Measurements from ENCODE around the gene TRIM26. TPM values are rescaled to one million over a fixed set of nuclear protein-coding genes. Genes with fewer than 3 reads are reported as not detected.

The TRIM26 gene
- total and polyA plus RNA-seq, 2 experiments from 2014 or later: 11.0 to 38.0 TPM

DNA sequence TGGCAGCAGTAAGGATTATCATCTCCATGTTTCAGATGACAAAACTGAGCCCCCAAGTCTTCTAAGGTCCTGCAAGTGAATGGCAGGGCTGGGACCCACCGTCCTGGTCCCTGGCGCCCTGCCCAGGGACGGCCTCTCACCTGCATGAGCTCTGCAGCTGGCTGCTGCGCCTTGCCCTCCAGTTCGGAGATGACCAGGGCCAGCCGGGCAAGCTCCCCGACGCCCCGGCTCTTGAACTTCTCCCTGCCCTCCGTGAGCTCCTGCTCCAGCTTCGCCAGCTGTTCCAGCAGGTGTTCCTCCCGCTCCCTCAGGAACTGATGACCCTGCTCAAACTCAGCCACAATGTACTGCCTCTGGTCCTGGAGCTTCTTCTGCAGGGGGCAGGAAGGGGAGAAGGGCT lies 16.8 kb downstream of the TRIM26 start:
- ATAC-seq (no peak), DNase-seq (ENCODE audit: low spot score) (no peak)
- Histone ChIP-seq H3K27me3 (ENCODE audit: insufficient read depth) (no peaks in the 10 kb centered on the region), H3K27ac (ENCODE audit: low read depth) (no peak overlapping the region), H3K36me3 (ENCODE audit: insufficient read depth) (peaks cover 12% of the 10 kb centered on the region), H3K9me2 (ENCODE audit: insufficient read depth) (no peaks in the 10 kb centered on the region), H3K4me2 (no peak overlapping the region), H3K79me2 (replicated peaks; ENCODE audit: insufficient read depth) (peaks cover 15% of the 10 kb centered on the region), H2AFZ (no peak overlapping the region), H3F3A (replicated peaks; ENCODE audit: low read depth) (no peaks in the 10 kb centered on the region), H3K4me3 (no peak overlapping the region), H3K4me1 (ENCODE audit: insufficient read depth) (peaks cover 7% of the 10 kb centered on the region), H4K20me1 (replicated peaks; ENCODE audit: insufficient read depth) (peaks cover 19% of the 10 kb centered on the region)
- Mint-ChIP-seq H3K27ac (no peak overlapping the region), H3K9me3 (no peaks in the 10 kb centered on the region), H3K36me3 (ENCODE audit: low read depth) (peaks cover 41% of the 10 kb centered on the region), H3K4me1 (peaks cover 4% of the 10 kb centered on the region; the same call in 2 of the 3 replicates), H3K4me3 (no peak overlapping the region), H3K27me3 (ENCODE audit: insufficient read depth, low read depth, poor library complexity) (peaks cover 7% of the 10 kb centered on the region)
- TF ChIP-seq, protein P1, sequence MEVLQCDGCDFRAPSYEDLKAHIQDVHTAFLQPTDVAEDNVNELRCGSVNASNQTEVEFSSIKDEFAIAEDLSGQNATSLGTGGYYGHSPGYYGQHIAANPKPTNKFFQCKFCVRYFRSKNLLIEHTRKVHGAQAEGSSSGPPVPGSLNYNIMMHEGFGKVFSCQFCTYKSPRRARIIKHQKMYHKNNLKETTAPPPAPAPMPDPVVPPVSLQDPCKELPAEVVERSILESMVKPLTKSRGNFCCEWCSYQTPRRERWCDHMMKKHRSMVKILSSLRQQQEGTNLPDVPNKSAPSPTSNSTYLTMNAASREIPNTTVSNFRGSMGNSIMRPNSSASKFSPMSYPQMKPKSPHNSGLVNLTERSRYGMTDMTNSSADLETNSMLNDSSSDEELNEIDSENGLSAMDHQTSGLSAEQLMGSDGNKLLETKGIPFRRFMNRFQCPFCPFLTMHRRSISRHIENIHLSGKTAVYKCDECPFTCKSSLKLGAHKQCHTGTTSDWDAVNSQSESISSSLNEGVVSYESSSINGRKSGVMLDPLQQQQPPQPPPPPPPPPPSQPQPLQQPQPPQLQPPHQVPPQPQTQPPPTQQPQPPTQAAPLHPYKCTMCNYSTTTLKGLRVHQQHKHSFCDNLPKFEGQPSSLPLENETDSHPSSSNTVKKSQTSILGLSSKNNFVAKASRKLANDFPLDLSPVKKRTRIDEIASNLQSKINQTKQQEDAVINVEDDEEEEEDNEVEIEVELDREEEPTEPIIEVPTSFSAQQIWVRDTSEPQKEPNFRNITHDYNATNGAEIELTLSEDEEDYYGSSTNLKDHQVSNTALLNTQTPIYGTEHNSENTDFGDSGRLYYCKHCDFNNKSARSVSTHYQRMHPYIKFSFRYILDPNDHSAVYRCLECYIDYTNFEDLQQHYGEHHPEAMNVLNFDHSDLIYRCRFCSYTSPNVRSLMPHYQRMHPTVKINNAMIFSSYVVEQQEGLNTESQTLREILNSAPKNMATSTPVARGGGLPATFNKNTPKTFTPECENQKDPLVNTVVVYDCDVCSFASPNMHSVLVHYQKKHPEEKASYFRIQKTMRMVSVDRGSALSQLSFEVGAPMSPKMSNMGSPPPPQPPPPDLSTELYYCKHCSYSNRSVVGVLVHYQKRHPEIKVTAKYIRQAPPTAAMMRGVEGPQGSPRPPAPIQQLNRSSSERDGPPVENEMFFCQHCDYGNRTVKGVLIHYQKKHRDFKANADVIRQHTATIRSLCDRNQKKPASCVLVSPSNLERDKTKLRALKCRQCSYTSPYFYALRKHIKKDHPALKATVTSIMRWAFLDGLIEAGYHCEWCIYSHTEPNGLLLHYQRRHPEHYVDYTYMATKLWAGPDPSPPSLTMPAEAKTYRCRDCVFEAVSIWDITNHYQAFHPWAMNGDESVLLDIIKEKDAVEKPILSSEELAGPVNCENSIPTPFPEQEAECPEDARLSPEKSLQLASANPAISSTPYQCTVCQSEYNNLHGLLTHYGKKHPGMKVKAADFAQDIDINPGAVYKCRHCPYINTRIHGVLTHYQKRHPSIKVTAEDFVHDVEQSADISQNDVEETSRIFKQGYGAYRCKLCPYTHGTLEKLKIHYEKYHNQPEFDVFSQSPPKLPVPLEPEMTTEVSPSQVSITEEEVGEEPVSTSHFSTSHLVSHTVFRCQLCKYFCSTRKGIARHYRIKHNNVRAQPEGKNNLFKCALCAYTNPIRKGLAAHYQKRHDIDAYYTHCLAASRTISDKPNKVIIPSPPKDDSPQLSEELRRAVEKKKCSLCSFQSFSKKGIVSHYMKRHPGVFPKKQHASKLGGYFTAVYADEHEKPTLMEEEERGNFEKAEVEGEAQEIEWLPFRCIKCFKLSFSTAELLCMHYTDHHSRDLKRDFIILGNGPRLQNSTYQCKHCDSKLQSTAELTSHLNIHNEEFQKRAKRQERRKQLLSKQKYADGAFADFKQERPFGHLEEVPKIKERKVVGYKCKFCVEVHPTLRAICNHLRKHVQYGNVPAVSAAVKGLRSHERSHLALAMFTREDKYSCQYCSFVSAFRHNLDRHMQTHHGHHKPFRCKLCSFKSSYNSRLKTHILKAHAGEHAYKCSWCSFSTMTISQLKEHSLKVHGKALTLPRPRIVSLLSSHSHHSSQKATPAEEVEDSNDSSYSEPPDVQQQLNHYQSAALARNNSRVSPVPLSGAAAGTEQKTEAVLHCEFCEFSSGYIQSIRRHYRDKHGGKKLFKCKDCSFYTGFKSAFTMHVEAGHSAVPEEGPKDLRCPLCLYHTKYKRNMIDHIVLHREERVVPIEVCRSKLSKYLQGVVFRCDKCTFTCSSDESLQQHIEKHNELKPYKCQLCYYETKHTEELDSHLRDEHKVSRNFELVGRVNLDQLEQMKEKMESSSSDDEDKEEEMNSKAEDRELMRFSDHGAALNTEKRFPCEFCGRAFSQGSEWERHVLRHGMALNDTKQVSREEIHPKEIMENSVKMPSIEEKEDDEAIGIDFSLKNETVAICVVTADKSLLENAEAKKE (CRISPR knock-in tag; IDR thresholded peaks at IDR 0.05): no peak
- TF ChIP-seq, protein P2, sequence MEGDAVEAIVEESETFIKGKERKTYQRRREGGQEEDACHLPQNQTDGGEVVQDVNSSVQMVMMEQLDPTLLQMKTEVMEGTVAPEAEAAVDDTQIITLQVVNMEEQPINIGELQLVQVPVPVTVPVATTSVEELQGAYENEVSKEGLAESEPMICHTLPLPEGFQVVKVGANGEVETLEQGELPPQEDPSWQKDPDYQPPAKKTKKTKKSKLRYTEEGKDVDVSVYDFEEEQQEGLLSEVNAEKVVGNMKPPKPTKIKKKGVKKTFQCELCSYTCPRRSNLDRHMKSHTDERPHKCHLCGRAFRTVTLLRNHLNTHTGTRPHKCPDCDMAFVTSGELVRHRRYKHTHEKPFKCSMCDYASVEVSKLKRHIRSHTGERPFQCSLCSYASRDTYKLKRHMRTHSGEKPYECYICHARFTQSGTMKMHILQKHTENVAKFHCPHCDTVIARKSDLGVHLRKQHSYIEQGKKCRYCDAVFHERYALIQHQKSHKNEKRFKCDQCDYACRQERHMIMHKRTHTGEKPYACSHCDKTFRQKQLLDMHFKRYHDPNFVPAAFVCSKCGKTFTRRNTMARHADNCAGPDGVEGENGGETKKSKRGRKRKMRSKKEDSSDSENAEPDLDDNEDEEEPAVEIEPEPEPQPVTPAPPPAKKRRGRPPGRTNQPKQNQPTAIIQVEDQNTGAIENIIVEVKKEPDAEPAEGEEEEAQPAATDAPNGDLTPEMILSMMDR (conservative IDR thresholded peaks at IDR 0.05; ENCODE audit: low read depth in 2 of 2): no peak
- TF ChIP-seq, protein P3, sequence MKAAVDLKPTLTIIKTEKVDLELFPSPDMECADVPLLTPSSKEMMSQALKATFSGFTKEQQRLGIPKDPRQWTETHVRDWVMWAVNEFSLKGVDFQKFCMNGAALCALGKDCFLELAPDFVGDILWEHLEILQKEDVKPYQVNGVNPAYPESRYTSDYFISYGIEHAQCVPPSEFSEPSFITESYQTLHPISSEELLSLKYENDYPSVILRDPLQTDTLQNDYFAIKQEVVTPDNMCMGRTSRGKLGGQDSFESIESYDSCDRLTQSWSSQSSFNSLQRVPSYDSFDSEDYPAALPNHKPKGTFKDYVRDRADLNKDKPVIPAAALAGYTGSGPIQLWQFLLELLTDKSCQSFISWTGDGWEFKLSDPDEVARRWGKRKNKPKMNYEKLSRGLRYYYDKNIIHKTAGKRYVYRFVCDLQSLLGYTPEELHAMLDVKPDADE (IDR thresholded peaks at IDR 0.05): no peak
- TF ChIP-seq STAT1 (IDR thresholded peaks at IDR 0.05; ENCODE audit: unreplicated experiment) (no peak), EZH2phosphoT487 (IDR thresholded peaks at IDR 0.05; ENCODE audit: unreplicated experiment) (no peak), ZNF114 (CRISPR knock-in tag; IDR thresholded peaks at IDR 0.05) (no peak), EZH2 (IDR thresholded peaks at IDR 0.05; ENCODE audit: low read depth, unreplicated experiment) (no peak), CREB1 (CRISPR knock-in tag; IDR thresholded peaks at IDR 0.05; ENCODE audit: low read depth) (no peak), JUNB (IDR thresholded peaks at IDR 0.05; ENCODE audit: unreplicated experiment) (no peak)
- TF ChIP-seq, protein P4, sequence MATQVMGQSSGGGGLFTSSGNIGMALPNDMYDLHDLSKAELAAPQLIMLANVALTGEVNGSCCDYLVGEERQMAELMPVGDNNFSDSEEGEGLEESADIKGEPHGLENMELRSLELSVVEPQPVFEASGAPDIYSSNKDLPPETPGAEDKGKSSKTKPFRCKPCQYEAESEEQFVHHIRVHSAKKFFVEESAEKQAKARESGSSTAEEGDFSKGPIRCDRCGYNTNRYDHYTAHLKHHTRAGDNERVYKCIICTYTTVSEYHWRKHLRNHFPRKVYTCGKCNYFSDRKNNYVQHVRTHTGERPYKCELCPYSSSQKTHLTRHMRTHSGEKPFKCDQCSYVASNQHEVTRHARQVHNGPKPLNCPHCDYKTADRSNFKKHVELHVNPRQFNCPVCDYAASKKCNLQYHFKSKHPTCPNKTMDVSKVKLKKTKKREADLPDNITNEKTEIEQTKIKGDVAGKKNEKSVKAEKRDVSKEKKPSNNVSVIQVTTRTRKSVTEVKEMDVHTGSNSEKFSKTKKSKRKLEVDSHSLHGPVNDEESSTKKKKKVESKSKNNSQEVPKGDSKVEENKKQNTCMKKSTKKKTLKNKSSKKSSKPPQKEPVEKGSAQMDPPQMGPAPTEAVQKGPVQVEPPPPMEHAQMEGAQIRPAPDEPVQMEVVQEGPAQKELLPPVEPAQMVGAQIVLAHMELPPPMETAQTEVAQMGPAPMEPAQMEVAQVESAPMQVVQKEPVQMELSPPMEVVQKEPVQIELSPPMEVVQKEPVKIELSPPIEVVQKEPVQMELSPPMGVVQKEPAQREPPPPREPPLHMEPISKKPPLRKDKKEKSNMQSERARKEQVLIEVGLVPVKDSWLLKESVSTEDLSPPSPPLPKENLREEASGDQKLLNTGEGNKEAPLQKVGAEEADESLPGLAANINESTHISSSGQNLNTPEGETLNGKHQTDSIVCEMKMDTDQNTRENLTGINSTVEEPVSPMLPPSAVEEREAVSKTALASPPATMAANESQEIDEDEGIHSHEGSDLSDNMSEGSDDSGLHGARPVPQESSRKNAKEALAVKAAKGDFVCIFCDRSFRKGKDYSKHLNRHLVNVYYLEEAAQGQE (IDR thresholded peaks at IDR 0.05; ENCODE audit: unreplicated experiment): no peak

Data from GM23338 (cell line).